ENCODE data around the gene CCSER1.

CCSER1 gene

GRCh38 chr4:90127223-90127705 is at the start of gene CCSER1:
TSS of gene CCSER1 (plus strand) at chr4:90127394.
- peak; percentile 91 for DNase-seq

GRCh38 chr4:90078440-90078839 is 48.8 kb upstream of the CCSER1 start:
- DNase-seq = no peak

GRCh38 chr4:90080116-90080515 is 47.1 kb upstream of the CCSER1 start:
- no peak for DNase-seq

GRCh38 chr4:90081432-90082144 is 45.6 kb upstream of the CCSER1 start:
- no peak for DNase-seq

DNA sequence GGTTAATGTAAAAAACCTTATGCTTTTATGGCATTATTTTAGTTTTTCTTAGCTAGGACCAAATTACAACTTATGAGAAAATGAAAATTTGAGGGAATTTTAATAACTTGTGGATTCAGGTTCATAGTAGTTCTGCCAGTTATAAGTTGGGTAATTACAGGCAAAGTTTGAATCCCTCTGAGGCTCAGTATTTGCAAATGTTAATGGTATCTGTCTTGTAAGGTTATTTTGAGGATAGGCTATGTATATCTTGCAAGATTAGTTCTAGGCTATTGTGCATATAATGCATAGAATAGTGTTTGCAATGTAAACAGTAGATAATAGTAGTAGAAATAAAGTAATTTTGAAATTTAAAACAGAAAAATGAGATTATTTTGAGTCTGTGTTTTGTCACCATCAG is 44.7 kb upstream of the CCSER1 start:
- no peak for DNase-seq

- DNase-seq = no peak
Measured at GRCh38 chr4:90084277-90084966, 42.8 kb upstream of the CCSER1 start.

DNA sequence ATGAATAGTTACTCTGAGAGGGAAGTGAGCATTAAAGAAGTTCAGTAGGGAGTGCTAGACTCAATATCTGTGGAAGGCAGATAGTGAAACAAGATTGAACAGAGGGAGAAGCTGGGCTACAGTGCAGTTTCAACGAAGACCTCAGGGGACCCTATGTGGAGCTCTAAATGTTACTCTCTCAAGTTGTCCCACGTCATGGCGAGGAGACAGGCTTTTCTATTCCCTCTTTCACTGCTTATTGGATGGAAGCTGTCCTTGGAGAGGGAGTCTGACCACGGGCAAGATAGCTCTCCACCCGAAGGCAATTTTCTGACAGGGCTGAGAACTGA is 42.3 kb upstream of the CCSER1 start:
- DNase-seq = no peak

DNA sequence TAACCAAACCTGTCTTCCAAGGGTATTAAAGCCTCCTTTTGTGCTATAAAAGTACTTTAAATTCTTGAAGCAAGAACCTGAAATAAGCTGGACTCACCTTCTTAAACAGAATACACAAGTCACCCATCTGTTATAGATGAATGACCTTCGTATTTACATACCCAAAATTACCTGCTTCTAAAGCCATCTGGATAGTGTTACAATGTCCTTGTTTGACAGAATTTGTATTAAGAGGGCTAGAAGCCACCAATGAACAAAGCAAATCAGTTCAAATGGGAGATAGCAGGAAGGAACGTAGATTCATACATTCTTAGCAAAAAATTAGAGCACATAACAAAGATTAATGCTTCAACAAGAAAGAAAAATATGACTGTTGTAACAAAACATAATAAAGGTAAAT is 33.7 kb upstream of the CCSER1 start:
- DNase-seq = no peak

- DNase-seq = no peak
Measured at GRCh38 chr4:90095000-90095399, 32.2 kb upstream of the CCSER1 start.

- peak; percentile 31 for DNase-seq
Measured at GRCh38 chr4:90099812-90100211, 27.4 kb upstream of the CCSER1 start.

DNA sequence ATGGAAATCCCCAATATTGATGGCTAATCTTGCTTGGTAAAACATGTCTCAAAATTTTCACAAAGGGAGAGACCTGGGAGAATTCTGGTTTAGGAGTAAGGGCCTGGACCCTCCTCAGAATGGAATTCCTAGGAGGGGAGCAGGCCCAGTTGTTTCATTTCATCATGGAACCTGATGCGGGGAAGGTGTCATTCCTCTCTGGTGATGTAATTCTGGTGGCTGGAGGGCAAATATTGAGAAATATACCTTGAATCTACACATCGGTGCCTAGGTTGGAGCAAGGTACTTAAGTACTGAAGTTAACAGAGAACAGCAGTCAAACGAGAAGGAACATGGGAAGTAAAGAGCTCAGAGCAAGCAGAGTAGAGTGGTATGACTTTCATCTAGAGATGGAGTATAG is 23.2 kb upstream of the CCSER1 start:
- DNase-seq = no peak

DNA sequence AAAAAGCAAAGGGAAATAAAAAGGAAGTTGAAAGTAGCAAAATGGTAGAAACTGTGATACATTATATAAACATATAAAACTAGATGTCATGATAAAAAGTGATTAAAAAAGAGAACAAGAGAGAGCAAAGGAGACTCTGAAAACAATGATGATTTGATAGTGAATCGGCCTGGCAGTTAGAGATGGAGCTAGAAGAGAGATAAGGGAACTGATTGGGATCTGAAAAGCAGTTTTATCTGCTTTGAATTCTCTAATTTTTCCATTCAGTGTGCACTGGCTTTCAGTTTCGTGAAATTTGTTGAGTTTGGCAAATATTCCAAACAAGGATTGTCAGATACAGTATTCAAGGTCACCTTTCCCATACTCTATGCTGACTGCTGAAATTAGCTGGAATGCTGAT is 21.9 kb upstream of the CCSER1 start:
- DNase-seq = no peak

DNA sequence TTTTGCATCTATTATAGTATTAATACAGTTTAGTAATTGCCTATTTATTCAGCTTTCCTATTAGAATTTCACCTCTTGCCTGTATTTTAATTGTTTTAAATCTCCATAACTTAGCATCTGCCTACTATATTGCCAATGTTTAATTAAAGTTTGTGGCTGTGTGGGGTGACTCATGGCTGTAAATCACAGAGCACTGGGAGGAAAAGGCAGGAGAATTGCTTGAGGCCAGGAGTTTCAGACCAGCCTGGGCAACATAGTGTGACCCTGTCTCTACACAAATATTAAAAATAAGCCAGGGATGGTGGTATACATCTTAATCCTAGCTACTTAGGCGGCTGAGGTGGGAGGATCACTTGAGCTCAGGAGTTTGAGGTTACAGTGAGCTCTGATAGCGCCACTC is 14.5 kb upstream of the CCSER1 start:
- DNase-seq = no peak

DNA sequence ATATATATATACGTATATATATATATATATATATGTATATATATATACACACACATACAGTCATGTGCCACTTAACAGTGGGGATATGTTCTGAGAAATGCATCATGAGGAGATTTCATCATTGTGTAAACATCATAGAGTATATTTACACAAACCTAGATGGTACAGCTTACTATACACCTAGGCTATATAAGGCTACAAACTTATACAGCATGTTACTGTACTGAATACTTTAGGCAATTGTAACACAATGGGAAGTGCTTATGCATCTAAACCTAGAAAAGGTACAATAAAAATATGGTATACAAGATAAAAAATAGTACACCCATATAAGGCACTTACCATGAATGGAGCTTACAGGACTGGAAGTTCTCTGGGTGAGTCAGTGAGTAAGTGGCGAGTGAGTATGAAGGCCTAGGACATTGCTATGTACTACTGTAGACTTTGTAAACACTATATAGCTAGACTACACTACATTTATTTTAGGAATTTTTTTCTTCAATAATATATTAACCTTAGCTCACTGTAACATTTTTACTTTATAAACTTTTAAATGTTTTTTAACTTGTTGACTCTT is 13.2 kb upstream of the CCSER1 start:
- DNase-seq = no peak

DNA sequence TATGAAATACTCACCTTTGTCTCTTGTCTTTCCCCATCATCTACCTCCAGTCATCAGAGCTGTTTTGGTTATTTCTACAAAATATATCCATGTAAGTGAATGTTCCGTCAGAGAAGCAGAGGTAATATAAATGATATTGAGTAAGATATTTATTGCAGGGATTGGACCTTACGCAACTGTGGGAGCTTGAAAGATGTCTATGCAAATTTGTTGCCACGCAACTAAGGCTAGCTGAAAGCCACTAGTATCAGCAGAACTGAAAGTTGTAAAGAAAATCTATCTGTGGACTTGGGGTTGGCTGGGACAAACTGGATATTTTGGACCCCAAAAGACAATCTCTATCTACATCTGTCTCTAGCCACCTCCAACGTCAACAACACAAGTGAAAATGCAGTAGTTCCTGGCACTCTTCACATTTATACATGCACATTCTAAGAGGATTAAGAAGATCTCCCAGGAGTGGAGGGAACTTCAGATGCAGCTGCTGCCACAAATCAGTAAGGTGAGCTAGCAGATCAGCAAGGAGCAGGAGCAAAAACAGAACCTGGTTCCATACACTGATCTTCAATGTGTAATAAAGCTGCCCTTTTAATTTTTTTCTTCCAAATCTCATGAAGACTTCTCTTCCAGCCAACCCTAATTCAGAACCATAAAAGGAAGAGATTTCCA is 8.5 kb upstream of the CCSER1 start:
- DNase-seq = no peak

GRCh38 chr4:90120037-90120436 is 7.2 kb upstream of the CCSER1 start:
- DNase-seq = no peak

DNA sequence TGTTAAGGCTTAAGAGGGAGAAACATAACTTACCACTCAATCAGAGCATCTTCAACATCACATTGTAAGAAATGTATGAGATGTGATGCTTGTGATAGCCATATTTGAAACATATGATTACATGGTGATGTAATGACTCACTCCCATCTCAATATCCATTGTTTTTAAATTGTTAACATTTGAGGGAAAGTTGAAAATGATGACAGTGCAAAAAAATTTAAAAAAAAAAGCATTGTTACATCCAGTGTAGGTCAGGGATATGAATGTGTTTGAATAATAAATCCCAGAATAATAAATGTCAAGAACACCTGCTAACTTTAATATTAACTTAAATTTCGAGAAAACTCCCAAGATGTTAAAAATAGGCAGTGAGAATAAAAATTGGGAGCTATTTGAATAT is 6.4 kb upstream of the CCSER1 start:
- DNase-seq = no peak

GRCh38 chr4:90121676-90122354 is 5.4 kb upstream of the CCSER1 start:
- no peak for DNase-seq

- no peak for DNase-seq
Measured at GRCh38 chr4:90122355-90122748, 4.8 kb upstream of the CCSER1 start.

DNA sequence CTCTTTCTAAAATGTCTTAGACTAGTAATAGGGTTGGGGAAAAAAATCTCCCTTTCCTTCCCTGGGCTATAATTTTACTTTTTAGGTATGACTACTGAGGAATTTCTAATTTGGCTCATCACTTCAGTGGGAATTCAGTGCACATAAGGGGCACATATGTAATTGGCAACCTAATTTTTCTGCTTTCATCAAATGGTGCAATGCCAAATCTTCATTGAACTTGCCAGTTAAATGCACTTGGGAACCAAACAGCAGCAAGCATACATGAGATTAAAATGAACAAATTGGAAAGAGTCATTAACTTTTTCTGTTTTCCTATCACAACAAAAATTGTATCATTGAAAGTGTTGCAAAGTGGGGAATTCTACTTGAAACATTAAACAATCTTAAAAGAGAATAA is 2.9 kb upstream of the CCSER1 start:
- no peak for DNase-seq

DNA sequence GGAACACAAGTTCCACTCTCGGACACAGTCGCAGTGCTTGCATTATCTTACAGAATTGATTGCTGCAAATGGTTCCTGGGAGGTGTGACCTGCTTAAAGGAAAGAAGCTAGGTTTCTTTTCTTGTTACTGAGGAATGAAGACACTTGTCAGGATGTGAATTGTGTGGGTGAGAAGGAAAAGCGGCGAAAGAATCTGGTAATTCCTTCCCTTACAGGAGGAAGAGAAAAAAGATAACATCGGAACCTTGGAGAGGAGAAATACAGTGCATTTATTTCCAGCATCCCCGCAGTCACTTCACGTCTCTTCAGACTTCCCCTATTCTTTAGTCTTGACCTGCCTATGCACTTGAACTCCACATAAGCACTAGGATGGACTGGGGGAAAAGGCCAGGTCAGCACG is 389 bp upstream of the CCSER1 start:
- no peak for DNase-seq

DNA sequence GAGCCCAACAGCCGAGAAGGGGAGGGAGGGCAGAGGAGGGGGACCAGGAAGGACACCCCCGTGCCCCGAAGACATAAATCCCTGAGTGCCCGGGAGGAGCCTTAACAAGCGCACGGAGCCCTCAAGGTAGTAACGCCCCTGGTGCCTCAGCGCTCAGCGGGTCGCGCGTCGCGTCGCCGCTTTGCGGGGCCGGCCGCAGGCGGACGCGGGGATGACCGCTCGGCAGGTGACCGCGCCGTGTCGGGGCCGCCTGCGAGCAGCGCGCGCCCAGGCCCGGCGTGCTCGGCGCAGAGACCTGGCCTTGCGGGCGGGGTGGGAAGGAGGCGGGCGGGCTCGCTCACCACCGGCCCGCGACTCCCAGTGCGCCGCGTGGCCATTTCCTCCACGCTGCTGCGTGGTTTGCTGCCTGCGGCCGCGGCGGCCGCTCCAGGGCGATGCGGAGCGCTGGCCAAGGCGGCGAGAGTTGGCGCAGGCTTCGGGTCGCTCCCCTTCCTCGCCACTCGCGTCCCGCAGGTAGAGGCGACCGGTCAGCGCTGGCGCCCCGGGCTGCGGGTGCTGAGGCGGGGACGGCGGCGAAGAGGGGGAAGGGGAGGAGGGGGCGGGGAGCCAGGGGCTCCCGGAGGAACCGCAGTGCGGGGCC is 632 bp downstream of the CCSER1 start:
- DNase-seq = no peak

DNA sequence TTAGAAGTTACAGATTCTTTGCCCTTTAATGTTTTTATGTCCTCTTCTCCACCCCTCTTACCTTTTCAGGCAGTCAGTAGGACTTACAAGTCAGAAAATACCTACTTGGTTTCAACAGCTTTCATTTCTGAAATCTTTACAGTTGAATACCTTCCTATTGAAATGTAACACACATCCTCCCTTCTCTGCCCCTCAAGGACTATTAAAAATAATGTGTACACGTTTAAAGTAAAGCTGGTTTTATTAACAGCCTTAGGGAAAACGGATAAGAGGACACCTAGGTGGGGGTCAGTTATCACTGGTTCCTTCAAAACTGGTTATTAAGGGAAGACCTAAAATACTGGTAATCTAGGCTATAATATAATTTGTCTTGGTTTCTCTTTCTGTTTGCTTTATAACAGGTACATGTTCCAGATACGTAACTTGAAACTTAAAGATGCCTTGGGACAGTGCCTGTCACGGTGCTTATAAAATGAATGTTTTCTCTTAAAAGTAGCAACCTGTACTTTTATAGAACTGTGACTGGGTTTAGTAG is 1.8 kb downstream of the CCSER1 start:
- DNase-seq = no peak
